DMS53 (cell line): Measurements from ENCODE around the gene DPAGT1.
A peak's percentile ranks its signal among the peaks of the same experiment; 100 is the strongest.
"Not testable (repeated sequence)": the region's sequence is repeated elsewhere in the genome, so short reads cannot be mapped to it uniquely, and the experiment has no call there.

Experiments
- DNase-seq: peaks from one replicate; lab custom pipeline; 2025; lab: John Stamatoyannopoulos, UW

The DPAGT1 gene

GRCh38 chr11:119101759-119102423 lies at the start of gene DPAGT1:
Gene DPAGT1 (minus strand): TSS chr11:119101853. CDS start chr11:119101655, 198 bp downstream.
- DNase-seq = peak; percentile 99

- DNase-seq = no peak
Measured at GRCh38 chr11:119149786-119150275, 48.2 kb upstream of the DPAGT1 start.

GRCh38 chr11:119149018-119149785 lies 47.5 kb upstream of the DPAGT1 start, which contains the start of gene ABCG4:
Gene ABCG4 (plus strand): TSS chr11:119149052. CDS start chr11:119149966, 914 bp downstream.
- peak; percentile 50 for DNase-seq

GRCh38 chr11:119148720-119149017 lies 47.0 kb upstream of the DPAGT1 start:
- no peak for DNase-seq

- DNase-seq = no peak
Measured at GRCh38 chr11:119147604-119148333, 46.1 kb upstream of the DPAGT1 start.

- DNase-seq = no peak
Measured at GRCh38 chr11:119145551-119145950, 43.9 kb upstream of the DPAGT1 start.

- peak; percentile 87 for DNase-seq
Measured at GRCh38 chr11:119144825-119145486, 43.3 kb upstream of the DPAGT1 start.

GRCh38 chr11:119139276-119139675 lies 37.6 kb upstream of the DPAGT1 start:
- DNase-seq = not testable (repeated sequence)

GRCh38 chr11:119134389-119134978 lies 32.8 kb upstream of the DPAGT1 start:
- DNase-seq = peak; percentile 44

GRCh38 chr11:119130662-119131061 lies 29.0 kb upstream of the DPAGT1 start:
- no peak for DNase-seq

- DNase-seq = no peak
Measured at GRCh38 chr11:119126675-119127268, 25.1 kb upstream of the DPAGT1 start.

- no peak for DNase-seq
Measured at GRCh38 chr11:119125821-119126220, 24.2 kb upstream of the DPAGT1 start.

- DNase-seq = no peak
Measured at GRCh38 chr11:119121811-119122124, 20.1 kb upstream of the DPAGT1 start.

- peak; percentile 99 for DNase-seq
Measured at GRCh38 chr11:119121008-119121810, 19.6 kb upstream of the DPAGT1 start, which contains the start of gene HINFP. Gene HINFP (plus strand): TSS chr11:119121580. CDS start chr11:119126945, 5,365 bp downstream.

GRCh38 chr11:119120639-119121007 lies 19.0 kb upstream of the DPAGT1 start:
- DNase-seq = peak; percentile 54

- DNase-seq = no peak
Measured at GRCh38 chr11:119118946-119119345, 17.3 kb upstream of the DPAGT1 start.

GRCh38 chr11:119118227-119118626 lies 16.6 kb upstream of the DPAGT1 start:
- no peak for DNase-seq

GRCh38 chr11:119117004-119117706 lies 15.5 kb upstream of the DPAGT1 start:
- DNase-seq = no peak

GRCh38 chr11:119116601-119117000 lies 14.9 kb upstream of the DPAGT1 start:
- no peak for DNase-seq

- DNase-seq = no peak
Measured at GRCh38 chr11:119116235-119116594, 14.6 kb upstream of the DPAGT1 start.
